Measurements from ENCODE around the gene SH3BP1.

DNA sequence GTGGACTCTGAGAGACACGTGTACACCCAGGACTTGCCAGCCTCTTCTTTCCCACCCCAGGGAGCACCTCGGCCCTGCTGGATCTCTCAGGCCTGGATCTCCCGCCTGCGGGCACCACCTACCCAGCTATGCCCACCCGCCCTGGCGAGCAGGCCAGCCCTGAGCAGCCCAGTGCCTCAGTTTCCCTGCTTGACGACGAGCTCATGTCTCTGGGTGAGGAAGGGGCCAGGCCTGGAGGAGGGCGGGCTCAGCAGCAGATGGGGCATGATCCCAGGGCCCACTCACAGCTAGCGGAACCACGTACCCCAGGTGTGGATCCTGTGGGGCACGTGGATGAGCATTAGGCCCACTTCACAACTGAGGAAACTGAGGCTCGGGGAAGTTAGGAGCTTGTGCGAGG is 13.7 kb upstream of the SH3BP1 start:
- no peak for TF ChIP-seq CTCF (IDR thresholded peaks at IDR 0.05; ENCODE audit: poor library complexity, severe bottlenecking)
- TF ChIP-seq POLR2AphosphoS5 (IDR thresholded peaks at IDR 0.05), result no peak
- TF ChIP-seq EZH2 (IDR thresholded peaks at IDR 0.05; ENCODE audit: borderline replicate concordance, insufficient read depth, low read length, poor library complexity, severe bottlenecking), result no peak
- no peak for TF ChIP-seq RAD21 (conservative IDR thresholded peaks at IDR 0.05)

All from neural cell (in vitro differentiated cells).